ENCODE data around the gene PGAP1.

The PGAP1 gene

DNA sequence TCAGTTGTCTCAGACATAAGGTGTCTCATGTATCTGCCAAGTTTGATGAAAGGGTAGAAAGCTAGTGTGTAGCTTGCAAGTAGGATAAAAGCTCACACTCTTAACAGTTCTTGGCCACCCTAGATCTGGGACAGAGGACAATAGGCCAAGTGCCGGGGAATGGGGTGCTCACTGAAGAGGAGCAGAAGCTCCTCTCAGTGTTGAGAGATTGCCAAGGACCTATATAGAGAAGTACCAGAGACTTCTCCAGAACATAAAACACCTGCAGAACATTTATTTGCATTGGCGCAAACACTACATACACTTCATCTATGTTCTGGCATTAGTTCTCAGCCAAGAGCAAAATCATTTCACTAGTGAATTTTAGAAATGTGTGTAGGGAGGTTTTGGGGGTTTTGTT is 124.1 kb downstream of the PGAP1 start:
- no peak for DNase-seq (ENCODE audit: low read depth in 4 of 4, low spot score in 1 of 4)

GRCh38 chr2:196801674-196802261 is 124.7 kb downstream of the PGAP1 start:
- no peak for DNase-seq (ENCODE audit: low read depth in 4 of 4, low spot score in 1 of 4)

DNA sequence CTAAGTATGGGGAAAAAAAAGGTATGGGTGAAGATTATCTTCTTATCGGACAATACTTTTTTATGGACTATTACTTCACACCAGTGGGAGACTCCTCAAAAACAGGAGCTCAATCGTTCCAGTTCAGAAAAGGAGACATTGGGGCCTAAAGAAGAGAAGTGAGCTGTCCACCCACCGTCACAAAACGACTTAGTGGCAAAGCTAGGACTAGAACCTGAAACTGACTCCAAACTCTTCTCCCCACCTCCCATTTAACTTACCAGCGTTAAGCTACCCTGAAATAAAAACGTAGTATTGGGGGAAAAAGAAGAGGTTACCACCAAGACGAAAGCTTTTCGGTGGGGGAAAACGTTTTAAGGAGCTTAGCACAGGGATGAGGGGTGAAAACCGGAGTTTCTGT is 127.5 kb downstream of the PGAP1 start:
- DNase-seq (ENCODE audit: low read depth in 4 of 4, low spot score in 1 of 4), result no peak

DNA sequence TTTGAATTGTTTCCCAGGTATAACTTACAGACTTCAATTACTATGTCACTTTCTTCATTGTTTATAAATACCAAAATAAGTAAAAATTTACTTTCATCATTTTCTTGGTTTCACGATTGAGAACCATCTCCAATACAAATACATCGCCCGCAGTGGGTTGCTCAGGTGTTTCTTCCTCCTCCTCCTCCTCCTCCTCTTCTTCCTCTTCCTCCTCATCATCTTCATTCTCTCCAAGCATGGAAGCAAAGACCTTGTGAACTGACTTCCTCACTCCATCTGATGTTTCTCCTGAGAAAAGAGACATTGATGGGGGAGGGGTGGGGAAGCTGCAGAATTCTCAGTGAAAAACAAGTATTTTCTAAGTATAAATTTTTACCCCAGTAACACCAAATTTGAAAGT is 133.6 kb downstream of the PGAP1 start:
- DNase-seq (ENCODE audit: low read depth in 4 of 4, low spot score in 1 of 4), result no peak

GRCh38 chr2:196783431-196784094 is 142.9 kb downstream of the PGAP1 start:
- peak in 1 of 4 experiments; percentile 36 for DNase-seq (ENCODE audit: low read depth in 4 of 4, low spot score in 1 of 4)

All from stimulated activated CD4-positive, alpha-beta T cell treated with anti-CD3 and anti-CD28 coated beads, Interleukin-1b, Interleukin-23, amount 100 ng/mL, for 24 hours (primary cell).